HEK293 (cell line): ENCODE data around the gene INPP4B.

Source experiments
- CTCF ChIA-PET: fragments of 350-600 bp; formaldehyde crosslinking; extraction: SDS; loops from one replicate; lab custom pipeline; 2021; ENCODE audit warnings: antibody characterized with exemption; lab: Yijun Ruan, JAX
- POLR2A ChIA-PET: fragments of 300-600 bp; formaldehyde crosslinking; extraction: SDS; loops from one replicate; lab custom pipeline; 2020; ENCODE audit warnings: antibody characterized with exemption, inconsistent platforms; lab: Yijun Ruan, JAX
- H3K27ac ChIP-seq: fragments of 200-500 bp; sonication (Bioruptor generic); 2 replicates; pipeline ENCODE4 v1.5.1; 2014; ENCODE audit warnings: low read depth, low read length, control low read depth, inconsistent platforms; ENCODE audit errors: extremely low read depth
- H3K36me3 ChIP-seq, 2 experiments: fragments of 200-500 bp in 1 of 2; sonication (Bioruptor generic) in 1 of 2; 1 replicate in 1 of 2; 2 replicates in 1 of 2; pipeline ENCODE4 v1.5.1; 2014 to 2017; ENCODE audit warnings: inconsistent platforms in 2 of 2, low read length in 2 of 2; ENCODE audit not compliant: control insufficient read depth in 2 of 2, insufficient read depth in 1 of 2
- H3K4me1 ChIP-seq: fragments of 200-500 bp; sonication (Bioruptor generic); 2 replicates; pipeline ENCODE4 v1.5.1; 2014; ENCODE audit warnings: mild to moderate bottlenecking, low read length, inconsistent platforms; ENCODE audit not compliant: control insufficient read depth, insufficient read depth
- H3K4me3 ChIP-seq: 2 replicates; pipeline ENCODE4 v1.5.1; 2011; ENCODE audit warnings: low read depth, mild to moderate bottlenecking, control low read depth, low read length, moderate library complexity
- H3K9me3 ChIP-seq: fragments of 200-500 bp; sonication (Bioruptor generic); 2 replicates; pipeline ENCODE4 v1.5.1; 2014; ENCODE audit warnings: low read depth, low read length, inconsistent platforms; ENCODE audit not compliant: control insufficient read depth, insufficient read depth
- RBAK ChIP-seq: fragments of 450-650 bp; formaldehyde crosslinking; IDR thresholded peaks from 2 replicates; pipeline ENCODE4 v1.5.1; 2016; ENCODE audit warnings: missing biosample characterization, missing genetic modification characterization
- TSHZ1 ChIP-seq: fragments of 450-650 bp; formaldehyde crosslinking; IDR thresholded peaks from 2 replicates; pipeline ENCODE4 v1.5.1; 2016; ENCODE audit warnings: missing biosample characterization, missing genetic modification characterization, borderline replicate concordance
- WT1 ChIP-seq: fragments of 450-650 bp; formaldehyde crosslinking; IDR thresholded peaks from 2 replicates; pipeline ENCODE4 v1.5.1; 2016; ENCODE audit warnings: missing biosample characterization, missing genetic modification characterization
- YY2 ChIP-seq: fragments of 450-650 bp; formaldehyde crosslinking; IDR thresholded peaks from 2 replicates; pipeline ENCODE4 v1.5.1; 2016; ENCODE audit warnings: missing biosample characterization, missing genetic modification characterization
- ZBTB20 ChIP-seq: fragments of 450-650 bp; formaldehyde crosslinking; IDR thresholded peaks from 2 replicates; pipeline ENCODE4 v1.5.1; 2016; ENCODE audit warnings: missing biosample characterization, missing genetic modification characterization
- ZBTB44 ChIP-seq: fragments of 450-650 bp; IDR thresholded peaks from 2 replicates; pipeline ENCODE4 v1.5.1; 2018; ENCODE audit warnings: missing biosample characterization, mild to moderate bottlenecking, missing genetic modification characterization
- ZNF114 ChIP-seq: fragments of 450-650 bp; formaldehyde crosslinking; IDR thresholded peaks from 2 replicates; pipeline ENCODE4 v1.5.0; 2017; ENCODE audit warnings: missing biosample characterization, missing genetic modification characterization
- ZNF133 ChIP-seq: fragments of 450-650 bp; formaldehyde crosslinking; IDR thresholded peaks from 2 replicates; pipeline ENCODE4 v1.5.1; 2016; ENCODE audit warnings: missing biosample characterization, missing genetic modification characterization
- ZNF155 ChIP-seq: fragments of 450-650 bp; formaldehyde crosslinking; IDR thresholded peaks from 2 replicates; pipeline ENCODE4 v1.5.1; 2016; ENCODE audit warnings: missing biosample characterization, missing genetic modification characterization
- ZNF157 ChIP-seq: fragments of 450-650 bp; formaldehyde crosslinking; IDR thresholded peaks from 2 replicates; pipeline ENCODE4 v1.5.1; 2016; ENCODE audit warnings: missing biosample characterization, missing genetic modification characterization
- ZNF280C ChIP-seq: fragments of 450-650 bp; formaldehyde crosslinking; IDR thresholded peaks from 2 replicates; pipeline ENCODE4 v1.5.1; 2016; ENCODE audit warnings: missing biosample characterization, missing genetic modification characterization
- ZNF311 ChIP-seq: fragments of 450-650 bp; formaldehyde crosslinking; IDR thresholded peaks from 2 replicates; pipeline ENCODE4 v1.5.1; 2017; ENCODE audit warnings: missing biosample characterization, missing genetic modification characterization, borderline replicate concordance
- ZNF335 ChIP-seq: fragments of 450-650 bp; formaldehyde crosslinking; conservative IDR thresholded peaks from 2 replicates; pipeline ENCODE4 v1.5.1; 2016; ENCODE audit warnings: missing biosample characterization, missing genetic modification characterization
- ZNF391 ChIP-seq: fragments of 450-650 bp; formaldehyde crosslinking; IDR thresholded peaks from 2 replicates; pipeline ENCODE4 v1.5.1; 2016; ENCODE audit warnings: low read depth, missing biosample characterization, missing genetic modification characterization, borderline replicate concordance
- ZNF416 ChIP-seq: fragments of 450-650 bp; formaldehyde crosslinking; IDR thresholded peaks from 2 replicates; pipeline ENCODE4 v1.5.1; 2016; ENCODE audit warnings: missing biosample characterization, missing genetic modification characterization
- ZNF423 ChIP-seq: fragments of 450-650 bp; formaldehyde crosslinking; IDR thresholded peaks from 2 replicates; pipeline ENCODE4 v1.5.1; 2016; ENCODE audit warnings: missing biosample characterization, missing genetic modification characterization
- ZNF521 ChIP-seq: fragments of 450-650 bp; formaldehyde crosslinking; IDR thresholded peaks from 2 replicates; pipeline ENCODE4 v1.5.1; 2017; ENCODE audit warnings: missing biosample characterization, mild to moderate bottlenecking, missing genetic modification characterization
- ZNF558 ChIP-seq: fragments of 450-650 bp; formaldehyde crosslinking; IDR thresholded peaks from 2 replicates; pipeline ENCODE4 v1.5.1; 2016; ENCODE audit warnings: missing biosample characterization, missing genetic modification characterization
- ZNF571 ChIP-seq: fragments of 450-650 bp; formaldehyde crosslinking; IDR thresholded peaks from 2 replicates; pipeline ENCODE4 v1.5.0; 2017; ENCODE audit warnings: missing biosample characterization, missing genetic modification characterization
- ZNF654 ChIP-seq: fragments of 450-650 bp; formaldehyde crosslinking; IDR thresholded peaks from 2 replicates; pipeline ENCODE4 v1.5.1; 2016; ENCODE audit warnings: low read depth, missing biosample characterization, missing genetic modification characterization
- ZNF692 ChIP-seq: fragments of 450-650 bp; formaldehyde crosslinking; IDR thresholded peaks from 2 replicates; pipeline ENCODE4 v1.5.1; 2016; ENCODE audit warnings: missing biosample characterization, missing genetic modification characterization
- ZSCAN18 ChIP-seq: fragments of 450-650 bp; formaldehyde crosslinking; IDR thresholded peaks from 2 replicates; pipeline ENCODE4 v1.5.1; 2016; ENCODE audit warnings: missing biosample characterization, missing genetic modification characterization

INPP4B gene

DNA sequence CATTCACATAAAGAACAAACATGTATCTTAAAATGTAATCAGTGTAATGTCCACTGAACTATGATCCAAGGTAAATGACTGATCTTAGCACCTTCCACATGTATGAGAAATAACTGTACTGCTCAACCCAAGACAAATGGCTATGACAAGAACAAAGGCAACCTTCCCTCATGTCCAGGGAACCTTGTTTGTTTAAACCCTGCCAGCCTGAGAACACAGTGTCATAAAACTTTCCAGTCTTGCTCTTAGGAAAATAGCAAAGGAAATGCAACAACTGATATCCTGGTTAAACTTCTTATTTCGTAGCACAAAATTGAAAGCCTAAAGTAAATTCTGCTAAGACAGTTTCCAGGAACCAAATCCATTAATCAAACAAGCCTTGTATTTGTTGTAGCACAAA lies 715.4 kb downstream of the INPP4B start (continued):
- TF ChIP-seq ZNF133 (tag by site-specific recombination) (no peak), ZNF391 (tag by site-specific recombination) (no peak)

DNA sequence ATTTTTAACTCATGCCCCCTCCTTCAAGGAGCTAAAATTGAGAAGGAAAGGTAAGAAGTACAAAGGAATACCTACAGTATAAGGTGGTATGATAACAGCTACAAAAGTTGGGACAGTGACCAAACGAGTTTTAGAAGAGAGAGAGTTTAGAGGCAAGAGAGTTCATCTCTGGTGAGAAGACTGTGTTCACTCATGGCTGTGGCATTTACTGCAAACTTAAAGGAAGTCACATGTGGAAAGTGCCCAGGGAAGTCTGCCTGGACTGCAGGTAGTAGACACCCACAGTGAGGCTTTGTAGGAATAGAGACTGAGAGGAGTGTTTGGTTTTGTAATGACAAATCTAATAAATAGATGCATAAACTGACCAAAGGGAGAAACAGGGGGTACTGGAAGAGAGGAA lies 716.2 kb downstream of the INPP4B start:
- CTCF ChIA-PET, result interaction anchor here (0.6 to 0.7 kb wide), 2 partner anchors 48 to 102 kb away, joined by 3 to 4 read pairs; no protein-coding TSS in a partner anchor
- Histone ChIP-seq H3K36me3 (no peaks in the 10 kb centered on the region), H3K4me3 (no peak overlapping the region), H3K27ac (no peak overlapping the region), H3K4me1 (no peaks in the 10 kb centered on the region), H3K9me3 (no peaks in the 10 kb centered on the region)
- POLR2A ChIA-PET, result no interaction called here
- no peak for TF ChIP-seq ZNF155 (tag by site-specific recombination)
- no peak for TF ChIP-seq ZNF521 (tag by site-specific recombination)
- no peak for TF ChIP-seq ZSCAN18 (tag by site-specific recombination)
- no peak for TF ChIP-seq ZNF423 (tag by site-specific recombination)

DNA sequence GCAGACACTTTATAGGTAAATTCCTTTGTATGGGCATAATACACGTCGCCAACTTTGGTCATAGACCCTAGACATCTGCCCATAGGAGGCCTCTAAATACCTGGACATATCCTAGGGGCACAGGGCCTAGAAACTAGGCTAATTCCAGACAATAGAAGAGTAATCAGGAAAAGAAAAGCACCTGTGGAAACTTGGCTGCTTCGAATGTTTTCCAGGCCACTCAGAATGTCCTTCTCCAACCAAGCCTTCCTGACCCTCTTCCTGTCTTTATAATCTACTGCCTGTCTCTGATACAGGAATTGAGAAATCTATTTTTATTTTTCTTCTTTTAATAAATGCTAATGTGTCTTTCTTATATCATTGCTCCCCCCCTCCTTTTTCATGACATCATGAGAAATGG lies 716.6 kb downstream of the INPP4B start:
- H3K4me3 ChIP-seq, result no peak overlapping the region
- ChIA-PET CTCF (interaction anchor here (0.6 to 0.7 kb wide), 2 partner anchors 48 to 102 kb away, joined by 3 to 4 read pairs; no protein-coding TSS in a partner anchor), POLR2A (no interaction called here)
- no peak for TF ChIP-seq ZNF114 (tag by site-specific recombination)
- no peak for TF ChIP-seq TSHZ1
- TF ChIP-seq ZNF280C (tag by site-specific recombination), result no peak
- TF ChIP-seq ZNF692 (tag by site-specific recombination), result no peak
- no peak for TF ChIP-seq YY2 (tag by site-specific recombination)
- no peak for TF ChIP-seq ZNF335 (tag by site-specific recombination)
- TF ChIP-seq ZNF157 (tag by site-specific recombination), result no peak
- TF ChIP-seq ZNF311 (tag by site-specific recombination), result no peak
- TF ChIP-seq ZNF654 (tag by site-specific recombination), result no peak
- no peak for TF ChIP-seq ZNF423 (tag by site-specific recombination)
- no peak for TF ChIP-seq WT1 (tag by site-specific recombination)
- no peak for TF ChIP-seq ZBTB20 (tag by site-specific recombination)
- TF ChIP-seq ZNF416, result no peak
- no peak for TF ChIP-seq ZNF558 (tag by site-specific recombination)
- TF ChIP-seq RBAK (tag by site-specific recombination), result no peak
- no peak for TF ChIP-seq ZBTB44 (tag by site-specific recombination)
- no peak for TF ChIP-seq ZNF571
- no peaks in the 10 kb centered on the region for H3K36me3 ChIP-seq
- no peaks in the 10 kb centered on the region for H3K9me3 ChIP-seq
- H3K4me1 ChIP-seq, result no peaks in the 10 kb centered on the region
- H3K27ac ChIP-seq, result no peak overlapping the region
